GM04503 (cell line): Measurements from ENCODE around the gene DCST1.
"Not testable (repeated sequence)": the region's sequence is repeated elsewhere in the genome, so short reads cannot be mapped to it uniquely, and the experiment has no call there.

Experiments
- DNase-seq: peaks from one replicate; pipeline ENCODE4 v3.0.0-alpha.2; 2012; ENCODE audit warnings: low read depth

Gene DCST1, protein sequence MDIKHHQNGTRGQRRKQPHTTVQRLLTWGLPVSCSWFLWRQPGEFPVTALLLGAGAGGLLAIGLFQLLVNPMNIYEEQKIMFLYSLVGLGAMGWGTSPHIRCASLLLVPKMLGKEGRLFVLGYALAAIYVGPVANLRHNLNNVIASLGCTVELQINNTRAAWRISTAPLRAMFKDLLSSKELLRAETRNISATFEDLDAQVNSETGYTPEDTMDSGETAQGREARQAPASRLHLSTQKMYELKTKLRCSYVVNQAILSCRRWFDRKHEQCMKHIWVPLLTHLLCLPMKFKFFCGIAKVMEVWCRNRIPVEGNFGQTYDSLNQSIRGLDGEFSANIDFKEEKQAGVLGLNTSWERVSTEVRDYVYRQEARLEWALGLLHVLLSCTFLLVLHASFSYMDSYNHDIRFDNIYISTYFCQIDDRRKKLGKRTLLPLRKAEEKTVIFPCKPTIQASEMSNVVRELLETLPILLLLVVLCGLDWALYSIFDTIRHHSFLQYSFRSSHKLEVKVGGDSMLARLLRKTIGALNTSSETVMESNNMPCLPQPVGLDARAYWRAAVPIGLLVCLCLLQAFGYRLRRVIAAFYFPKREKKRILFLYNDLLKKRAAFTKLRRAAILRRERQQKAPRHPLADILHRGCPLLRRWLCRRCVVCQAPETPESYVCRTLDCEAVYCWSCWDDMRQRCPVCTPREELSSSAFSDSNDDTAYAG

DNA sequence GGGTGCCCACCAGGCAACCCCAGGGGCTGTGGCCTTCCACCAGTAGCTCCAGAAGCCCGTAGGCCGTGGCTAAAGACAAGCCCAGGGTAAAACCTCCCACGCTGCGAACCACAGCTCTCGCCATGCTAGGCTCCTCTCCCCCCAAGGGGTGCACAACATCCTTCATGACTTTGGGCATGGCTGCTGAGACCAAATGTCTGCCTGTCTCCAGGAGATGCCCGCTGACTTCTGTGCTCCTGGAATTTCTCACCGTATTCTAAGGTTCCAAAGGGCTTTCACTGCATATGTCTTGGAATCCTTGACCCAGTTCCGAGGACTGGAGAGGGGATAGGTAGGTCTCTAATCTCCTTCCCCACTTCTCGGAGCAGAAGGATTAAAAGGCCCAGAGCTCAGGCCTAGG lies at the start of gene DCST1, which contains the start of gene DCST2:
DCST1 (plus strand) TSS at position 301 of the 400 bp plus-strand sequence. CDS start 213 bp downstream, outside the sequence.
DCST2 (minus strand) TSS at position 258 of the 400 bp plus-strand sequence; CDS start at position 178, 80 bp downstream.
- no peak for DNase-seq

DNA sequence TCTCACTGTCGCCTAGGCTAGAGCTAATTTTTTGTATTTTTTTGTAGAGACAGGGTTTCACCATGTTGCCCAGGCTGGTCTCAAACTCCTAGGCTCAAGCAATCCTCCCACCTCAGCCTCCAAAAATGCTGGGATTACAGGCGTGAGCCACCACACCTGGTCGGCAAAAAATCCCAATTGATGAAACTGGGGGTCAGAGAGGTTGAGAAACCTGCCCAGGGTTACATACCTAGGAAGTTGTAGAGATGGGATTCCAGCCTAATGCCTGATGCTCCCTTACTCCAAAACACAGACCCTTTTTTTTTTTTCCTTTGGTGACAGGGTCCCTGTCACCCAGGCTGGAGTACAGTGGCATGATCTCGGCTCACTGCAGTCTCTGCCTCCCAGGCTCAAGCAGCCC lies 46.9 kb upstream of the DCST1 start:
- not testable (repeated sequence) for DNase-seq

DNA sequence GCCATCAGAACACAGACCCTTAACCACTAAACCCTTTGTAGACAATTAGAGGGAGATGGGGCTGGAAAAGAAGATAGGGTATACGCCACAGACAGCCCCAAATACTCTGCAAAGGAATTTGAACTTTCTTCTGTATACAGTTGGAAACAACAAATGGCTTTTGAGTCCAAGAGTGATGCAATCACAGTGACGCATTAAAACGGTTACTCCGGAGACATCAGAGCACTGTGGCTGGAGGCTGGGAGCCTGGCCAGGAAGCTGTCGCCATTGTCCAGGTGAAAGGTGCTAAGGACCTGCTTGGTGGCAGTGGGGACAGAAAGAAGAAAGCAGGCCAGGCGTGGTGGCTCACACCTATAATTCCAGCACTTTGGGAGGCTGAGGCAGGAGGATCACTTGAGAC lies 46.3 kb upstream of the DCST1 start:
- no peak for DNase-seq

DNA sequence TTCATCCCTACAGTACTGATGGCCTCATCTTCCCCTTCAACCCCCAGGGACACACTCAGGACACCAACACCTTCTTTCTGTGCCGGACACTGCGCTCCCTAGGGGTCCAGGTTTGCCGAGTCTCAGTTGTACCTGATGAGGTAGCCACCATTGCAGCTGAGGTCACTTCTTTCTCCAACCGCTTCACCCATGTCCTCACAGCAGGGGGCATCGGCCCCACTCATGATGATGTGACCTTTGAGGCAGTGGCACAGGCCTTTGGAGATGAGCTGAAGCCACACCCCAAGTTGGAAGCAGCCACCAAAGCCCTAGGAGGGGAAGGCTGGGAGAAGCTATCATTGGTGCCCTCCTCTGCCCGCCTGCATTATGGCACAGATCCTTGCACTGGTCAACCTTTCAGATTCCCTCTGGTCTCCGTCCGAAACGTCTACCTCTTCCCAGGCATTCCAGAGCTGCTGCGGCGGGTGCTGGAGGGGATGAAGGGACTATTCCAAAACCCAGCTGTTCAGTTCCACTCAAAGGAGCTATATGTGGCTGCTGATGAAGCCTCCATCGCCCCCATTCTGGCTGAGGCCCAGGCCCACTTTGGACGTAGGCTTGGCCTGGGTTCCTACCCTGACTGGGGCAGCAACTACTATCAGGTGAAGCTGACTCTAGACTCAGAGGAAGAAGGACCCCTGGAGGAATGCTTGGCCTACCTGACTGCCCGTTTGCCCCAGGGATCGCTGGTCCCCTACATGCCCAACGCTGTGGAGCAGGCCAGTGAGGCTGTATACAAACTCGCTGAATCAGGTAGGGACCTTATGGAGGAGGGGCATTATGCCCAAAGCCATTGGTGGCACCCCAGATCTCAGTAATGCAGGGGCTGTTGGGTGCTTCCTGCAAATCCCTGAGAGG lies 45.3 kb upstream of the DCST1 start:
- no peak for DNase-seq

DNA sequence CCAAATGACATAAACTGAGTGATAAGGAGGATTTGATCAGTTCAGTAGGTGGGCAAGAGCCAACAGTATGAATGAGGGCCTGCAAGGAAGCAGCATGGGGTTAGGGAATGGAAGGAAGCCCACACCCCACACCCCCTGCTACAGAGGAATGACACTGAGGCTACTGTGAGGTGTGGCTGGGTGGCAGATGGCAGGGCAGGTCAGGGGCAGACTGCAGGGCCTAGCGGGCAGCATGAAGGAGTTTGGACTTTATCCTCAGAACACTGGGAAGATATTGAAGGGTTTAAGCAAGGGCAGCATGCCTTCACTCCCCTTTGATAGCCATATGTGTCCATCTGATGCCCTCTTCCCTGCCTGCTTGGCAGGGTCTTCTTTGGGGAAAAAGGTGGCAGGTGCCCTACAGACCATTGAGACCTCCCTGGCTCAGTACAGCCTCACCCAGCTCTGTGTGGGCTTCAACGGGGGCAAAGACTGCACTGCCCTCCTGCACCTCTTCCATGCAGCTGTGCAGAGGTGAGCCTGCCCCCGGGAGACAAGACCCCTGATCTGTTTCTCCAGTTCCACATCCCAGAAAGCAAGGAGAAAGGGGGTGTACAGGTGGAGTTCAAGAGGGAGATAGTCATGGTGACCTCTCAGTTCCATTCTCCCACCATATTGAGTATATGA lies 44.3 kb upstream of the DCST1 start:
- DNase-seq, result no peak

DNA sequence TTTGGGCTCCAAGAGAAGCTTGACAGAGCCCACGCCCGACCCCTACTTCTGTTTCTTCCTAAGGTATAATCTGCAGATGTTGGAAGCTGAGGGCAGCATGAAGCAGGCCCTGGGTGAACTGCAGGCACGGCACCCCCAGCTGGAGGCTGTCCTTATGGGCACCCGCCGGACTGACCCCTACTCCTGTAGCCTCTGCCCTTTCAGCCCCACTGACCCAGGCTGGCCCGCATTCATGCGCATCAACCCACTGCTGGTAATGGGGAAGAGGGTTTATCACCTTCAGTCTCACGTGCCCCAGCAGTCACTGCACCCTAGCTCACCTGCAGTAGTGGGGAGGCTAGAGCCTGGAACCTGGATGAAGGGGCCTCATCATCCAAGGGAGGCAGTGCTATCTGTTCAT lies 43.3 kb upstream of the DCST1 start:
- DNase-seq, result no peak

DNA sequence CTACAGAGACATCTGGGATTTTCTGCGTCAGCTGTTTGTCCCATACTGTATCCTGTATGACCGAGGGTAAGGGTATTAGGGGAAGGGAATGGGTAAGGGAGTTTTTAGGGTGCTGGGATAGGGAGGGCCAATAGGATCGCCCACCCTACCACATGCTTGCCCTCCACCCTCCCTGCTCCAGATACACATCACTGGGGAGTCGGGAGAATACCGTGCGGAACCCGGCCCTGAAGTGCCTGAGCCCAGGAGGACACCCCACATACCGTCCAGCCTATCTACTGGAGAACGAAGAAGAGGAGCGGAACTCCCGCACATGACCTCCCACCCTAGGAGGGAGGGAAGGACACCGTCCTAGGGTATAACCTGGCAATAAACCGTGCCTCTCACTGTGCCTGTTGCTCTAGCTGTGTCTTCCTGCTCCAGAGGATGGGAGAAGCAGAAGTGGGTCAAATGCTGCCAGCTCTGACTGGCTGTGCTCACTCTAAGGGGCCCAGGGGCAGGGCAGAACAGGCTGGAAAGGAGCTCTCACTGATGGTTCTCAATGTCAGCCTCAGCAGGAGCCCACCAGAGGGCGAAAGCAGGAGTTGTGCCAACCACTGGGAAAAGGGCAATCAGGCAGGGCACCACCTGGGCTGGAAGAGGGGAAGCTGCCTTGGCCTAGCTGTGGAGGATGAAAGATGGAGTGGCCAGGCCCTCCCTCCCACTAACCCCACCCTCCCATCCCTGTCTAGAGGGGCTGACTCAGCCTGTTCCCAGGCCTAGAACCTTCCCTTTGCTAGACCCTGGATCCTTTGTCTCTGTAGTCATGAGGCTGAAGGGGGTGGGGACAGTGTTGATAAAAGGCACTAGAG lies 40.7 kb upstream of the DCST1 start:
- DNase-seq, result no peak

DNA sequence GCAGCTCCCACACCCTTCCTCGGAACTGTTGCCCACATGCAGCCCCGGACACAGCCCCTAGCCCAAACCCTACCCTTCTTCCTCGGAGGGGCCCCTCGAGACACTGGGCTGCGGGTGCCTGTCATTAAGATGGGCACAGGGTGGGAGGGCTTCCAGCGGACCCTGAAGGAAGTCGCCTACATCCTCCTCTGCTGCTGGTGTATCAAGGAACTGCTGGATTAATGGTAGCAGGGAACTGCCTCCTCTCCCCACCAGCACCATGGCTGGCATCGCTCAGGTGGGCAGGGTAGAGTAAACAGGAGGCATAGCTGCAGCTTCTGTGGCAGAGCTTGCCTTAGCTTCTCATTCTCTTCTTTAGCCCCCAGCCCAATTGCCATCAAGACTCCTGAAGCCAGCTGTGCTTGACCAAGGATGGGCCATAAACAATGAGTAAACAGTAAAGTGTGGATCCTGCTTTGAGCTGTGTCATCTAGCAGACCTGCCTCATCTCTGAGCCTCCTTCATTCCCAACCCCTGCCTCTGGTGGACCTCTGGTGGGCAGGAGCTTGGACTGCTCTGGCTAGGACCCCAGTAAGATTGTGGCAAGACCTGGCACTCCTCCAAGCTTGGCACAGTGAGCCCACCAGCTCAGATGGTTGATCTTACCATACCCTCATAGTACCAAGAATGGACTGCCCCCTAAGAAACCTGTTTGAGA lies 39.9 kb upstream of the DCST1 start, which contains the start of gene LENEP:
LENEP (plus strand) TSS at position 15 of the 697 bp plus-strand sequence; CDS start at position 37, 22 bp downstream.
- no peak for DNase-seq

DNA sequence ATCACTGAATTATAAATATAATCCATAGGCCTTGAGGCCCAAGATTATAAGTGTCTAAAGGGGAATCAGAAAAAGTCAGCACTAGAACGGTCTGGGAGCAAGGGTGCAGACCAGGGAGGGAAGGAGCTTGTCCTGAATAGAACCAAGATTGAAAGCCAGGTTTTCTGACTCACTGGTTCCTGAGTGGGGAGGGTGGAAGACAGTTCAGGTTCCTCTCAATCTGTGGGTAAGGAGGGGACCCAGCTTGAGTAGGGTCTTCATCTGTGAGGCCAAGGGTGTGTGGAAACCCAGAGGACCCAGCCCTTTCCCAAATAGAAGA lies 39.4 kb upstream of the DCST1 start:
- no peak for DNase-seq

DNA sequence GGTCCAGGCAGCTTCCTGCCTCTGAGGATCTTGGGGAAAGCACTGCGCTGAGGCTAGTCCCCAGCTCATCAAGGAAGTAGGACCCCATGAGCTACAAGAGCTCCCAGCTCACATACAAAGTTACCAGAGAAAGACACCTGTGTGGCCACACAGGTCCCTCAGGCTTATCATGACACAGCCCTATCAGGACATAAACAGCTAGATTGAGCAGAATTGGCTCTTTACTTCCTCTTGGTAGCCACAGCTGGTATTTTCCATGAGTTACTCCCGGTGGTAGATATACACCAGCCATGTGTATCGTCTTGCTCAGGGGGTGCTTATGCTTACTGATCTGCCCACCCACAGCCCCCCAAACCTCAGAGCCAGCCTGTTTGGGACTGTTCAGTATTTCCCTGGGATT lies 39.0 kb upstream of the DCST1 start:
- DNase-seq, result no peak

DNA sequence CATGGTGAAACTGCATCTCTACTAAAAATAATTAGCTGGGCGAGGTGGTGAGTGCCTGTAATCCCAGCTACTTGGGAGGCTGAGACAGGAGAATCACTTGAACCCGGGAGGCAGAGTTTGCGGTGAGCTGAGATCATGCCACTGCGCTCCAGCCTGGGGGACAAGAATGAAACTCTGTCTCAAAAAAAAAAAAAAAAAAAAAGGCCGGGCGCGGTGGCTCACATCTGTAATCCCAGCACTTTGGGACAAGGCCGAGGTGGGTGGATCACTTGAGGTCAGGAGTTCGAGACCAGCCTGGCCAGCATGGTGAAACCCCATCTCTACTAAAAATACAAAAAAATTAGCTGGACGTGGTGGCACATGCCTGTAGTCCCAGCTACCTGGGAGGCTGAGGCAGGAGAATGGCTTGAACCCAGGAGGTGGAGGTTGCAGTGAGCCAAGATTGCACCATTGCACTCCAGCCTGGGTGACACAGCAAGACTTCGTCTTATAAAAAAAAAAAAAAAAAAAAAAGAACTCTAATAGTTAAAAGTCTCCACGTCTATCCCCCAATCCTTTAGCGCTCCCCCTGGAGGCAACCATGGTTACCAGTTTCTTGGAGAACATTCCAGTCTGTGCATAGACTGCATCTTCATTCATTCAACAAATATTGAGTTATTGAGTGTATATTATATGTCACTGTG lies 38.2 kb upstream of the DCST1 start:
- DNase-seq, result peak; percentile 45

DNA sequence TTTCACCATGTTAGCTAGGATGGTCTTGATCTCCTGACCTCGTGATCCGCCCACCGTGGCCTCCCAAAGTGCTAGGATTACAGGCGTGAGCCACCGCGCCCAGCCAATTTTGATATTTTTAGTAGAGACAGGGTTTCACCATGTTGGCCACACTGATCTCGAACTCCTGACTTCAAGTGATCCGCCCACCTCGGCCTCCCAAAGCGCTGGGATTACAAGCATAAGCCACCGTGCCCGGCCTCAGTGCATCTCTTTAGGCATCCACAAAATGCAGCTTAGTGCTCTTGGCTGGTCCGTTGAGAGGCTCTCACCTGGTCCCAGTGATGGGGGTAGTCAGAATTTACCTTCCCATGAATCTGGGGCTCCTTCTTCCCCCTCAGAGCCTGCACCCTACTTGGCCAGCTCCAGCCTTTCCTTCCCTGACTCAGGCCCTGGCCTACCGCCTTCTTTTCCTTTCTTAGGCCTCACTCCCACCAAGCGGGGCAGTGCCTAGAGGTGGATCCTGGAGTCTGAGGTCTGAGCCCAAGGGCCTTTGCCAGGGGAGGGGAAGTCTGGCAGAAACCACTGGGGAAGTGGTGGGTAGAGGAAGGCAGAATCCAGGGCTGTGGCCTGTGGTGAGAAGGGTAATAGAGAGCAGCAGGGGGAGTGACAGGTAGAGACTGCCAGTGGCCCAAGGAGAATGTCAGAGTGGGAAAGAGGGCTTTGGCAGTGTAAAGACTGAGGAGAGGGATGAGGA lies 36.5 kb upstream of the DCST1 start:
- no peak for DNase-seq

DNA sequence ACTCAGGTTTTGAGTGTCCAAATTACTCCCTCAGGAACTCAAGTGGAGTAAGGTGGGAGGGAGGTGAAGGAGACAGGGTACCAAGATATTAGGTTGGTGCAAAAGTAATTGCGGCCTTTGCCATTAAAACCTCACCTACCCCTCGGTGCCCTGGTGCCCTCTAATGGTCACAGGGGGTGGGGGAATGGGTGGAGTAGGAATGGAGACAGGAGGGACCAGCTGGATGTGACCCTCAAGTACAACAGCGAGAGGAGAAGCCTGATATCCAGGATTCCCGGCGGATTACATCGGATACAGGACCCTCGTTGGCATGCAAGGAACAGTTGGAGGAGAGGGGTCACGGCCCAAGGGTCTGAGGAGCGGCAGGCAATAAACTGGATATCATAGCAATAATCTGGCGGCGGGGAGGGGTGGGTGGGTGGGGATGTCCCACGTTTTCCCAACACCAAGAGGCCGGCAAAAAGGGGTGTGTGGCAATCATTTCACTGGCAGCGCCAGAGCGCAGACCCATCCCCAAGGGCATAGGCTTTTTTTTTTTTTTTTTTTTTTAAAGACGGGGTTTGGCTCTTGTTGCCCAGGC lies 35.3 kb upstream of the DCST1 start:
- DNase-seq, result no peak

DNA sequence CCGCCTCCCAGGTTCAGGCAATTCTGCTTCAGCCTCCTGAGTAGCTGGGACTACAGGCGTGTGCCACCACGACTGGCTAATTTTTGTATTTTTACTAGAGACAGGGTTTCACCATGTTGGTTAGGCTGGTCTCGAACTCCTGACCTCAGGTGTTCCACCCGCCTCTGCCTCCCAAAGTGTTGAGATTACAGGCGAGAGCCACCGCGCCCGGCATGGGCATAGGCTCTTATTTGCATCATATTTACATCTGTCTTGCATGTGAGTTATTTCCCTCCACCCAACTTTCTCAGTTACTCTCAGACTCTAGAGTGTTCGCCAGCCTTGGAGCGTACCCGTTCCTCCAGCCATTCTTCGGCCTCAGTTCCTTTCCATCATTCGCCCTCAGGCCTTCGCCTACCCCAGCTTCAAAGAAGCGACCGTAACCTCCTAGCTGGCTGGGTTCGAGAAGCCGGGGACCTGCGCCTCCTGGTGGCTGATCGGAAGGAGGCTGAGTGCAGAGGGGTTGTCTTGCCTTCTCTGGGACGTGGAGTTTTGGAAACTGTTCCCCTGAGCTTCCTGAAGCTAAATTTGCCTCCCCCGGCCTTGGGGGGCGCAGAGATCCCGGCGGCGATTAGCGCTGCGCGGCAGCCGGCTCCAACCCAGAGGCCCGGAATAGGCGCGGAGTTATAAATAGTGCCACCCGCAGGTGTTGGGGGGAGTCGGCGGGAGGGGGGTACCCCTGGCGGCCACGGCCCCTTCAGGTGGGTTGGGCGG lies 34.6 kb upstream of the DCST1 start:
- no peak for DNase-seq

DNA sequence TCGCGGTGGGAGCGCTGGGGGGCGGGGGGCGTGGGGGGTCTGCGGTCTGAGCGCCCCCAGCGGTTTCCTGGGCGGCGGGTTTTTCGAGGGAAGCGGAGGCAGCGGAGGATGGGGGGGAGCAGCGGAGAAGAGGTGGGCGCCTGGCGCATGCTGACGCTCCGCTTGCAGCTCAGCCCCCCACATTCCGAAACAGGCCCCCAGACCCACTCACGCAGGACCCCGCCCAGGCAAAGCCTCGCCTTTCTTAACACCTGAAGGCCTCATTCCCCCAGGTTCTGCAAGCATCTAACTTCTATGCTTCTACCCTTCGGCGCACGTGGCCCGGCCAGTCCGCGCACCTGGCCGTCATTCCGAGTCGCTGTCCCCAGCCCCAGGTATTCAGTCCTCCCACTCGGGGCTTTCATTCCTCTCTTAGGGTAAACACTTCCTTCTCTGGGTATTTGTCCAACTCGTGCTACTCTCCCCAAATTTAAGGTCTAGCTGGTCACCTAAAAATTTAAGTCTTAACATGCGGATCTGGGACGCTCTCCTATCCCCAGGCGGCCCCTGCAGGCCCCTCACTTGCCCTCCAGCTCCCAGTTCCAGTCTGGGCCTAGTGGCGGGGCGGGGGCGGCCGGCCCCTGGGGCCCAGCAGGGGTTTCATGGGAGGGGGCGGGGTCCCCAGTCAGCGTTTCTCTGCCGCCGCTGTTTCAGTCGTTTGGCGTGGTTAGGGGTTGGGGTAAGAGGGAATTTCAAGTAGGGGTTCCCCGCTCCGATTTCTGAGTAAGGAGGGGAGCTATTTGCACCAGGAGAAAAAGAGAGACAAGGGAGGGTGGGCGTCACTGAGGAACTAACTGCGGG lies 33.8 kb upstream of the DCST1 start:
- DNase-seq, result no peak

DNA sequence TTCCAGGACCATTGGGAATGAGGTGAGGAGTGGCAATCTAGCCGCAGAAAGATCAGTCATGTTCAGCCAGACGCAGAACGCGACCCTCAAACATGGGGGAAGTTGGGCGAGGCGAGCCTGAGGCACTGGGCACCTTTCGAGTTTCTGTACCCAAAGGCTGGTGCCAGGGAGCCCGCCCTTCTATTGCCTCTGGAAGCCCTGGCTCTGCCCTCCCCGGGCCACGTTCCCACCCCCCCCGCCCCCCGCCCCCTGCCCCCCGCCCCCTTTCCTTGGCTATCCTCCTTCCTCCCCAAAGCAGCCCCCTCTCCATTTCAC lies 33.3 kb upstream of the DCST1 start:
- no peak for DNase-seq
